ENCODE data around the gene TAP1.

- TF ChIP-seq POLR2AphosphoS5 (IDR thresholded peaks at IDR 0.05; ENCODE audit: low read depth, low read length) (no peak), TAF1 (IDR thresholded peaks at IDR 0.05; ENCODE audit: low read depth, low read length) (no peak), SIN3A (conservative IDR thresholded peaks at IDR 0.05 in 1 of 2, IDR thresholded peaks at IDR 0.05 in 1 of 2; ENCODE audit: low read depth in 1 of 2, low read length in 2 of 2) (no peak), SUZ12 (IDR thresholded peaks at IDR 0.05; ENCODE audit: low read length) (no peak), MAX (IDR thresholded peaks at IDR 0.05) (no peak), SIX5 (IDR thresholded peaks at IDR 0.05; ENCODE audit: low read depth, low read length) (no peak), CTCF (IDR thresholded peaks at IDR 0.05; ENCODE audit: control extremely low read depth in 1 of 3, insufficient read depth in 1 of 3, low read depth in 1 of 3, low read length in 3 of 3) (no peak), SP2 (IDR thresholded peaks at IDR 0.05; ENCODE audit: low read length) (no peak), POLR2A (IDR thresholded peaks at IDR 0.05; ENCODE audit: control extremely low read depth in 1 of 2, low read depth in 2 of 2, low read length in 2 of 2) (no peak)
- TF ChIP-seq, protein P1, sequence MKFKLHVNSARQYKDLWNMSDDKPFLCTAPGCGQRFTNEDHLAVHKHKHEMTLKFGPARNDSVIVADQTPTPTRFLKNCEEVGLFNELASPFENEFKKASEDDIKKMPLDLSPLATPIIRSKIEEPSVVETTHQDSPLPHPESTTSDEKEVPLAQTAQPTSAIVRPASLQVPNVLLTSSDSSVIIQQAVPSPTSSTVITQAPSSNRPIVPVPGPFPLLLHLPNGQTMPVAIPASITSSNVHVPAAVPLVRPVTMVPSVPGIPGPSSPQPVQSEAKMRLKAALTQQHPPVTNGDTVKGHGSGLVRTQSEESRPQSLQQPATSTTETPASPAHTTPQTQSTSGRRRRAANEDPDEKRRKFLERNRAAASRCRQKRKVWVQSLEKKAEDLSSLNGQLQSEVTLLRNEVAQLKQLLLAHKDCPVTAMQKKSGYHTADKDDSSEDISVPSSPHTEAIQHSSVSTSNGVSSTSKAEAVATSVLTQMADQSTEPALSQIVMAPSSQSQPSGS (IDR thresholded peaks at IDR 0.05; ENCODE audit: low read length) = no peak
- TF ChIP-seq, protein P2, sequence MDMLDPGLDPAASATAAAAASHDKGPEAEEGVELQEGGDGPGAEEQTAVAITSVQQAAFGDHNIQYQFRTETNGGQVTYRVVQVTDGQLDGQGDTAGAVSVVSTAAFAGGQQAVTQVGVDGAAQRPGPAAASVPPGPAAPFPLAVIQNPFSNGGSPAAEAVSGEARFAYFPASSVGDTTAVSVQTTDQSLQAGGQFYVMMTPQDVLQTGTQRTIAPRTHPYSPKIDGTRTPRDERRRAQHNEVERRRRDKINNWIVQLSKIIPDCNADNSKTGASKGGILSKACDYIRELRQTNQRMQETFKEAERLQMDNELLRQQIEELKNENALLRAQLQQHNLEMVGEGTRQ (IDR thresholded peaks at IDR 0.05; ENCODE audit: low read length) = no peak
Observed at GRCh38 chr6:32849126-32849525, 4.4 kb downstream of the TAP1 start.

Data from H1 (cell line).